Breast epithelium (tissue), 4 donors: ENCODE measurements around the gene C11orf86. TPM values are rescaled to one million over a fixed set of nuclear protein-coding genes. Genes with fewer than 3 reads are reported as not detected.
A peak's percentile ranks its signal among the peaks of the same experiment; 100 is the strongest.

Source experiments
- DNase-seq, 2 donors: peaks; one replicate each; pipeline ENCODE4 v3.0.0-alpha.2; 2019; ENCODE audit warnings: low spot score in 2 of 2
- H3K27ac ChIP-seq, 2 donors: fragments of 200-600 bp; sonication (generic) in 1 of 2; one replicate each; pipeline ENCODE4 v1.5.1; 2016 to 2019; ENCODE audit warnings: mild to moderate bottlenecking in 1 of 2
- H3K27me3 ChIP-seq, 2 donors: fragments of 200-600 bp; sonication (generic) in 1 of 2; one replicate each; pipeline versions ENCODE4 v1.5.1 to v1.6.0; 2017 to 2019; ENCODE audit warnings: control low read depth in 1 of 2, mild to moderate bottlenecking in 1 of 2
- H3K36me3 ChIP-seq: fragments of 200-600 bp; one replicate; pipeline ENCODE4 v1.5.1; 2019
- H3K4me1 ChIP-seq, 2 donors: fragments of 200-600 bp; sonication (generic); one replicate each; pipeline ENCODE4 v1.5.1; 2016 to 2019; ENCODE audit warnings: control low read depth in 1 of 2
- H3K4me3 ChIP-seq, 3 donors: fragments of 200-600 bp; sonication (generic); 1 replicate in 2 of 3; 2 replicates in 1 of 3; pipeline ENCODE4 v1.5.1; 2016 to 2019; ENCODE audit warnings: mild to moderate bottlenecking in 3 of 3, moderate library complexity in 2 of 3
- H3K9me3 ChIP-seq, 2 donors: fragments of 200-600 bp; sonication (generic) in 1 of 2; one replicate each; pipeline ENCODE4 v1.5.1; 2016 to 2019; ENCODE audit warnings: control low read depth in 1 of 2
- POLR2A ChIP-seq: fragments of 450-650 bp; IDR thresholded peaks from one replicate; pipeline ENCODE4 v1.6.1; 2016; ENCODE audit warnings: antibody characterized with exemption, mild to moderate bottlenecking, moderate library complexity
- POLR2AphosphoS5 ChIP-seq, 3 donors: sonication (generic); formaldehyde crosslinking; IDR thresholded peaks; one replicate each; pipeline ENCODE4 v1.6.1; 2017; ENCODE audit warnings: antibody characterized with exemption in 3 of 3
- intact Hi-C: fragments of 100-400 bp; cut with DNase I; formaldehyde crosslinking; loops from one replicate; pipeline ENCODE4 v1.15.1; 2023; ENCODE audit warnings: low total_unique reads
- total RNA-seq, 3 donors: library from RNA; depleted of rRNA; stranded (reverse); fragments of >200 nt; gene quantifications; one replicate each; pipeline ENCODE4 v1.1.0, GENCODE V29; 2016
- TF ChIP-seq, protein P1 (sequence below), 3 donors: fragments of 450-650 bp; IDR thresholded peaks; one replicate each; pipeline ENCODE4 v1.5.1; 2016 to 2017; ENCODE audit warnings: antibody characterized with exemption in 3 of 3, mild to moderate bottlenecking in 3 of 3, moderate library complexity in 3 of 3

Gene C11orf86
- total RNA-seq, 3 donors from 2014 or later = not detected

- no peak for DNase-seq
- no peak overlapping the region for H3K27ac ChIP-seq
- no peak overlapping the region for H3K4me3 ChIP-seq
- H3K27me3 ChIP-seq = no peaks in the 10 kb centered on the region
- no peak for TF ChIP-seq POLR2A
- TF ChIP-seq, protein P1, sequence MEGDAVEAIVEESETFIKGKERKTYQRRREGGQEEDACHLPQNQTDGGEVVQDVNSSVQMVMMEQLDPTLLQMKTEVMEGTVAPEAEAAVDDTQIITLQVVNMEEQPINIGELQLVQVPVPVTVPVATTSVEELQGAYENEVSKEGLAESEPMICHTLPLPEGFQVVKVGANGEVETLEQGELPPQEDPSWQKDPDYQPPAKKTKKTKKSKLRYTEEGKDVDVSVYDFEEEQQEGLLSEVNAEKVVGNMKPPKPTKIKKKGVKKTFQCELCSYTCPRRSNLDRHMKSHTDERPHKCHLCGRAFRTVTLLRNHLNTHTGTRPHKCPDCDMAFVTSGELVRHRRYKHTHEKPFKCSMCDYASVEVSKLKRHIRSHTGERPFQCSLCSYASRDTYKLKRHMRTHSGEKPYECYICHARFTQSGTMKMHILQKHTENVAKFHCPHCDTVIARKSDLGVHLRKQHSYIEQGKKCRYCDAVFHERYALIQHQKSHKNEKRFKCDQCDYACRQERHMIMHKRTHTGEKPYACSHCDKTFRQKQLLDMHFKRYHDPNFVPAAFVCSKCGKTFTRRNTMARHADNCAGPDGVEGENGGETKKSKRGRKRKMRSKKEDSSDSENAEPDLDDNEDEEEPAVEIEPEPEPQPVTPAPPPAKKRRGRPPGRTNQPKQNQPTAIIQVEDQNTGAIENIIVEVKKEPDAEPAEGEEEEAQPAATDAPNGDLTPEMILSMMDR (IDR thresholded peaks at IDR 0.05) = no peak
- no peak for TF ChIP-seq POLR2AphosphoS5 (IDR thresholded peaks at IDR 0.05)
- no peaks in the 10 kb centered on the region for H3K9me3 ChIP-seq
- no peaks in the 10 kb centered on the region for H3K4me1 ChIP-seq
- no peaks in the 10 kb centered on the region for H3K36me3 ChIP-seq
- intact Hi-C loops = no loop called here
Observed at GRCh38 chr11:66936311-66936711, 38.8 kb upstream of the C11orf86 start.

DNA sequence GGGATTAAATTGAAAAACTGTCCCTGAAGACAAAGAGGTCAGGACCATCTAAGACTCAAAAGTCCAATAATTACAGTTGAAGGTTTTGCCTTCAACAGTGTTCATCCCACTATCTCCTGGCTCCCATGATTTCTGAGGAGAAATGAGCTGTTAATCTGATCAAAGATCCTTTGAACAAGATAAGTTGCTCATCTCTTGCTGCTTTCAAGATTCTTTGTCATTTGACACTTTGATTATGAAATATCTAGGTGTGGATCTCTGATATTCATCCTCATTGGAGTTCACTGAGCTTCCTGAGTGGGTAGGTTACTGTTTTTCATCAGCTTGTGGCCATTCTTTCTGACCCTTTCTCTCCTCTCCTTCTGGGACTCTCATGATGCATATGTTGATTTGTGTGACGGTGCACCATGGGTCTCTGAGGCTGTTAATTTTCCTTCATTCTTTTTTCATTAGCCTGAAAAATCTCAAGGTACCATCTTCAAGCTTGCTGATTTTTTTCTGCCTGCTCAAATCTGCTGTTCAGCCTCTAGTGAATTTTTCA is 37.8 kb upstream of the C11orf86 start:
- DNase-seq = no peak
- Histone ChIP-seq H3K4me3 (no peak overlapping the region), H3K4me1 (no peaks in the 10 kb centered on the region), H3K36me3 (no peaks in the 10 kb centered on the region), H3K9me3 (no peaks in the 10 kb centered on the region), H3K27me3 (no peaks in the 10 kb centered on the region), H3K27ac (no peak overlapping the region)
- intact Hi-C loops = no loop called here
- TF ChIP-seq, protein P1 (IDR thresholded peaks at IDR 0.05) = no peak
- TF ChIP-seq POLR2AphosphoS5 (IDR thresholded peaks at IDR 0.05) = no peak
- TF ChIP-seq POLR2A = no peak

DNA sequence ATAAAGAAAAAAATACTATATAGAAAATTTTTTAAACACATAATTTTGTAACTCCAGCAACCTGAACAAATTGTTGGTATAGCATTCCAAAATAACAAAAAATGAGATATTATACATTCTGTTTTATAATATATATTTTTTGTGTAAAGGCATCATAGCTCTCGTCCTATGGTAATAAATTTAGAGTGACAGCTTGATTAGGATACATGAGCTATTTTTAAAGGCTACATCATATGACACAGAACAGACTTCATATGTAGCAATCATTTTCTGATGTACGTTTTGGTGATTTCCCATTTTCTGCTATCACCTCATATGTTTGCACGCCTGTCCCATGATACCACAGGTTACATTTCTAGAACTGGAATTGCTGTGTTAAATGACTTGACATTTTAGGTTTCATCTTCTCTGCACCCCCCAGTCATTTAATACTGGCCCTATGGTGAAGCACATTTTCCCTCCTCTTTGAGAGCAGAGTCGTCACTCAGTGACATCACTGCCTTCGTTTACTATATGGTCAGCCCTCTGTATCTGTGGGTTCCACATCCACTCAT is 36.4 kb upstream of the C11orf86 start:
- intact Hi-C loops = no loop called here
- Histone ChIP-seq H3K4me1 (no peaks in the 10 kb centered on the region), H3K4me3 (no peak overlapping the region), H3K36me3 (no peaks in the 10 kb centered on the region), H3K9me3 (no peaks in the 10 kb centered on the region), H3K27ac (no peak overlapping the region), H3K27me3 (no peaks in the 10 kb centered on the region)
- DNase-seq = no peak
- TF ChIP-seq POLR2AphosphoS5 (IDR thresholded peaks at IDR 0.05) (no peak), POLR2A (no peak)
- TF ChIP-seq, protein P1 (IDR thresholded peaks at IDR 0.05) = no peak

DNA sequence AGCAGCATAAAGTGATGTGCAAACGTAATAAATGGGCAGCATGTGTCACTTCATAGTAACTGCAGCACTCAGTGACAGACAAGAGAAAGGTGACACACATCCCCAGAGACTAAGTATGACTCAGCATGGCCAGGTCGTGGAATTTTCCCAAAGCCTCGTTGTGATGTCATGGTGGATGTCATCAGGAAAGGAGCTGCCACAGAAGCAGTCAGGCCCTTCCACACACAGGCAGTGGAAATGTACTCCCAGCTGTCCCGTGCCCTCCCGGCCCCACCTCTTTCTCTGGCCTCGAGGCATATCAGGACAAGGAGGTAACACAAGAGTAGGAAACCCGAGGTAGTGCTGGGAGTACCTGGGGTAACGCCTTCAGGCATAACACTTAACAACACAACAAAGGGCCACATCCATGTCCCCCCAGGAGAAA is 25.0 kb upstream of the C11orf86 start:
- H3K4me3 ChIP-seq = no peak overlapping the region
- no peaks in the 10 kb centered on the region for H3K9me3 ChIP-seq
- peak overlapping the region; percentile 78 to 86 for H3K27ac ChIP-seq
- peak in 2 of 3 donors; percentile 32 to 67 for TF ChIP-seq POLR2AphosphoS5 (IDR thresholded peaks at IDR 0.05)
- TF ChIP-seq, protein P1 (IDR thresholded peaks at IDR 0.05) = no peak
- H3K4me1 ChIP-seq = peaks cover 0 to 5% of the 10 kb centered on the region in 2 donors
- intact Hi-C loops = no loop called here
- no peaks in the 10 kb centered on the region for H3K36me3 ChIP-seq
- DNase-seq = peak; percentile 74 to 92
- no peaks in the 10 kb centered on the region for H3K27me3 ChIP-seq

DNA sequence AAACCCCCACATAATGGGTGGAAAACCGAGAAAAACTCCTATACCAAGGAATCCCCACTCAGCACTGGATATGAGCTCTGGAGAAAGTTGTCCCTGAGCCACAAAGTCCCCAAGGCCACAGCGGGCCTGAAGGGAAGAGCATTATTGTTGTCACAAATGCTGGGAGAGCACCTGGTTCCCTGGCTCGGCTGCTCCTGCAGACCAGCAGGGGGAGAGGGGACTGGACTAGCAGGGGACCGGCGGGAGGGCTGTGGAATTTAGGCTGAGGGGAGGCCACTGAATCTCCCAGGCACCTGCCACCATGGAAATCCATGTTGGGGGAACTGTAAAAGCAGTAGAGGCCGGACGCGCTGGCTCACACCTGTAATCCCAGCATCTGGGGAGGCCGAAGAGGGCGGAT is 24.0 kb upstream of the C11orf86 start:
- Histone ChIP-seq H3K9me3 (no peaks in the 10 kb centered on the region), H3K4me3 (no peak overlapping the region), H3K27me3 (no peaks in the 10 kb centered on the region), H3K36me3 (no peaks in the 10 kb centered on the region), H3K27ac (peak overlapping the region; percentile 38 to 86), H3K4me1 (peaks cover 0 to 5% of the 10 kb centered on the region in 2 donors)
- intact Hi-C loops = no loop called here
- DNase-seq = no peak
- TF ChIP-seq POLR2A (no peak), POLR2AphosphoS5 (IDR thresholded peaks at IDR 0.05) (no peak)
- TF ChIP-seq, protein P1 (IDR thresholded peaks at IDR 0.05) = no peak
